ENCODE data around the gene TIGD7. TPM values are rescaled to one million over a fixed set of nuclear protein-coding genes. Genes with fewer than 3 reads are reported as not detected.

TIGD7 gene
- total and polyA plus RNA-seq, 2 of the 13 experiments (the other 11 are each of a cell fraction or from before 2014, with no cell fraction given) = not detected

GRCh38 chr16:3264137-3265036 lies 40.8 kb downstream of the TIGD7 start (continued):
- no peak for TF ChIP-seq BCLAF1 (IDR thresholded peaks at IDR 0.05)
- TF ChIP-seq ZNF570 (CRISPR knock-in tag; IDR thresholded peaks at IDR 0.05; ENCODE audit: borderline replicate concordance) = no peak
- TF ChIP-seq ZNF639 (CRISPR knock-in tag; conservative IDR thresholded peaks at IDR 0.05) = no peak
- no peak; the same call in 1 of the 2 replicates for TF ChIP-seq ELK4 (CRISPR knock-in tag; IDR thresholded peaks at IDR 0.05; ENCODE audit: borderline replicate concordance)
- TF ChIP-seq HDAC2 (CRISPR knock-in tag; IDR thresholded peaks at IDR 0.05) = no peak
- TF ChIP-seq PHF21A (CRISPR knock-in tag; IDR thresholded peaks at IDR 0.05) = peak; percentile 68
- TF ChIP-seq CHD2 (IDR thresholded peaks at IDR 0.05; ENCODE audit: low read depth, low read length) = no peak
- TF ChIP-seq CREB1 (IDR thresholded peaks at IDR 0.05) = peak; percentile 80
- TF ChIP-seq CREB1 (CRISPR knock-in tag; IDR thresholded peaks at IDR 0.05) = peak; percentile 91
- TF ChIP-seq ZNF75D (CRISPR knock-in tag; IDR thresholded peaks at IDR 0.05; ENCODE audit: borderline replicate concordance) = no peak
- no peak; the same call in 1 of the 2 replicates for TF ChIP-seq ZNF737 (CRISPR knock-in tag; IDR thresholded peaks at IDR 0.05; ENCODE audit: borderline replicate concordance)
- TF ChIP-seq ZHX1 (CRISPR knock-in tag; IDR thresholded peaks at IDR 0.05; ENCODE audit: low read depth) = peak; percentile 42; the same call in 1 of the 2 replicates
- TF ChIP-seq TEAD3 (CRISPR knock-in tag; optimal IDR thresholded peaks at IDR 0.05; ENCODE audit: borderline replicate concordance) = no peak
- TF ChIP-seq SRSF4 (IDR thresholded peaks at IDR 0.05; ENCODE audit: low read depth, low read length, poor library complexity, severe bottlenecking) = no peak
- no peak for TF ChIP-seq ZNF557 (CRISPR knock-in tag; IDR thresholded peaks at IDR 0.05)
- TF ChIP-seq ZNF746 (CRISPR knock-in tag; IDR thresholded peaks at IDR 0.05) = peak; percentile 87; the same call in 1 of the 2 replicates
- TF ChIP-seq ZNF678 (CRISPR knock-in tag; IDR thresholded peaks at IDR 0.05) = 0 out of 2 replicates have a peak, but pooled peaks have one; percentile 32
- 0 out of 2 replicates have a peak, but pooled peaks have one; percentile 49 for TF ChIP-seq HINFP (CRISPR knock-in tag; IDR thresholded peaks at IDR 0.05; ENCODE audit: low read depth)
- no peak for TF ChIP-seq GABPA (IDR thresholded peaks at IDR 0.05; ENCODE audit: low read depth, low read length)
- peak; percentile 85 for TF ChIP-seq GABPA (CRISPR knock-in tag; IDR thresholded peaks at IDR 0.05; ENCODE audit: low read depth)

Measured in HepG2 (cell line).